UCSD-AML1 (cell line): ENCODE data around the gene METTL8.
"Not testable (repeated sequence)": the region's sequence is repeated elsewhere in the genome, so short reads cannot be mapped to it uniquely, and the experiment has no call there.

Source experiments
- DNase-seq: peaks from one replicate; lab custom pipeline; 2025; ENCODE audit not compliant: unreplicated experiment; lab: John Stamatoyannopoulos, UW

METTL8 gene

DNA sequence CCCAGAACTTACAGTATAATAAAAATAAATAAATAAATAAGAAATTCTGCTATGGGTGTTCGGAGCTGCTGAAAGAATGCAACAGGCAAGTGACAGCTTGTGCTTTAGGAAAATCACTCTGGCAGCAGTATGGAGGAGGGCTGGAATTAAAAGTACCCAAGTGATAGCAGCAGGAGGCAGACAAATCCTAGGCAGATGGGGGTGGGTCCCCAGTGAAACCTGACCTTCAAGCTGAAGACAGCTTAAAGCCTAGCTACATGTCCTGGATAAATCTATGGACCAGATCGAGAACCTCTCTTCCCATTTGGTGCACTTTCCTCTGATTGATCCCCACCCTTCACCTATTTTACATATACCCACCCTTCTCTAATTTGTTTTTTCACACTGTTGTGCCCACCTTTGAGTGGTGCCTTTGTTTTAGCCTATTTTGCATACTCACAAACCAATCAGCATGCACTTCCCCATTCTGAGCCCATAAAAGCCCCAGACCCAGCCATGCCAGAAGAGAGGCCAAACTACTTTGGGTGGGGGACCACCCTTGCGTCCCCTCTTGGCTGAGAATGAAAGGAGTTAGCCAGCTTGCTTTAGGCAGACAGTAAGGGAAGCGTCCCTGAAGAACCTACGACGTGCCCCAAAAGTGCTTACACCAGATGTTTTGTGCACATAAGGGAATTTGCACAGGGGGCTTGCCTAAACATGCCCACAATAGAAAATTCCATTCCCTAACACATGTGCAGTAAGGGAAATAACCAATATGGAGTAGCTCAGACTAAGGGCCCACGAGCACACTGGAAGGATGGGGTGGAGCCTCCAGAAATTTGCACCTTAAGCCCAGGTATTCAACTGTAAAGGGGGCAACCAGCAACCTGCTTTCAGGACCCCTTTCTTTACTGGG is 3.0 kb downstream of the METTL8 start:
- DNase-seq: no peak

DNA sequence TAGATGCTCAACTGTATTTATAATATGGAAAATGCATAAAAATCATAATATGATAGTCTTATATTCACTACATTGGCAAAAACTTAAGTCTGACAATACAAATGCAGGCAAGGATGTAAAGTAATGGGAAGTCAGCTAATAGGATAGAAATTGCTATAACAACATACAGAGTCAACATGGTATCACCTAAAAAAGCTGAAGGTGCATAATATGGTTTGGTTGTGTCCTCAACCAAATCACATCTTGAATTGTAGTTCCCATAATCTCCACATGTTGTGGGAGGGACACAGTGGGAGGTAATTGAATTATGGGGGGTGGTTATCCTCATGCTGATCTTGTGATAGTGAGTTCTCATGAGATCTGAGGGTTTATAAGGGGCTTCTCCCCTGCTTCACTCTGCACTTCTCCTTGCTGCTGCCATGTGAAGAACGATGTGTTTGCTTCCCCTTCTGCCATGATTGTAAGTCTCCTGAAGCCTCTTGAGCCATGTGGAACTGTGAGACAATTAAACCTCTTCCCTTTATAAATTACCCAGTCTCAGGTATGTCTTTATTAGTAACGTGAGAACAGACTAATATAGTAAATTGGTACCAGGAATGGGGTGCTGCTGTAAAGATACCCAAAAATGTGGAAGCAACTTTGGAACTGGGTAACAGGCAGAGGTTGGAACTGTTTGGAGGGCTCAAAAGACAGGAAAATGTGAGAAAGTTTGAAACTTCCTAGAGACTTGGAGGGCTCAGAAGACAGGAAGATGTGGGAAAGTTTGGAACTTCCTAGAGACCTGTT is 10.9 kb downstream of the METTL8 start:
- DNase-seq: not testable (repeated sequence)

DNA sequence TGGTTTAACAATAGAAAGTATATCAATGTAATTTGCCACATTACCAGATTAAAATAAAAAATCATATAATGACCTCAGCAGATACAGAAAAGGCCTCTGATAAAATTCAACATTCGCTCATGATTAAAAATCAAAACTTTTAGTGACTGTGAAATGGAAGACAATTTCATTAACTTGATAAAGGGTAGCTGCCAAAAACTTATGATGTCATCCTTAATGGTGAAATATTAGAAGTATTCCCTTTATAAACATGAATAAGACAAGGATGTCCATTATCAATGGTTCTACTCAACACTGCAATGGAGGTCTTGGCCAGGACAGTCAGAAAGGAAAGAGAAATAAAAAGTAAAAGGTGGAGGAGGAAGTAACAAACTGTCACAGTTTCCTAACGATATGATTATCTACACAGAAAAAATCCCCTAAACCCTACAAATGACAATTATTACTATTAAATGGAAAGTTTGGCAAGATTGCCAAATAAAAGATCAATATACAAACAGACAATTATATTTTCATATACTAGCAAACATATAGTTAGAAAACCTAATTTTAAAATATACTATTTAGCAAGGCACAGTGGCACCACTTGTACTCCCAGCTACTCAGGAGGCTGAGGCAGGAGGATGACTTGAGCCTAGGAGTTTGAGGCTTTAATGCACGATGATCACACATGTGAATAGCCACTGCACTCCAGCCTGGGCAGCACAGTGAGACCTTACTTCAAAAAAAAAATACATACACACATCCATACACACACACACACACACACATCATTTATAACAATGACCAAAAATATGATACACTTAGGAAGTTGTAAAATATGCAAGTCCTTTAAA is 12.8 kb downstream of the METTL8 start:
- DNase-seq: no peak

DNA sequence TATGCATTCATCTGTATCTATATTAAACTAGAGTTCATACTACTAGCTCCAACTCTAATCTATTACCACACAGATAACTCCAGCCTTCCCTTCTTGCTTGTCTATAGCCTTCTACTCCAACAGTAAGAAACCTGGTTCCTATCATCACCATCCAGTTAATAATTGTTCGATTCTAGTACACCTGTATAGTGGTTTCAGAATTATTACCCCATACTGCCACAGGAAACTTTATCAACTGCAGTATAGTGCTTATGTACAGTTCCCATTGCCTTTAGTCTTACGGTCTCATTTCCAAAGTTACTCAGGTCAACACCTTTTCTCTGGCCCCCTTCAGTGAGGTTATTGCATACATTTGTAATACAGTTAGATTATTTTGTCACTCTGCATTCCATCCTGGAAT is 14.5 kb downstream of the METTL8 start:
- no peak for DNase-seq

DNA sequence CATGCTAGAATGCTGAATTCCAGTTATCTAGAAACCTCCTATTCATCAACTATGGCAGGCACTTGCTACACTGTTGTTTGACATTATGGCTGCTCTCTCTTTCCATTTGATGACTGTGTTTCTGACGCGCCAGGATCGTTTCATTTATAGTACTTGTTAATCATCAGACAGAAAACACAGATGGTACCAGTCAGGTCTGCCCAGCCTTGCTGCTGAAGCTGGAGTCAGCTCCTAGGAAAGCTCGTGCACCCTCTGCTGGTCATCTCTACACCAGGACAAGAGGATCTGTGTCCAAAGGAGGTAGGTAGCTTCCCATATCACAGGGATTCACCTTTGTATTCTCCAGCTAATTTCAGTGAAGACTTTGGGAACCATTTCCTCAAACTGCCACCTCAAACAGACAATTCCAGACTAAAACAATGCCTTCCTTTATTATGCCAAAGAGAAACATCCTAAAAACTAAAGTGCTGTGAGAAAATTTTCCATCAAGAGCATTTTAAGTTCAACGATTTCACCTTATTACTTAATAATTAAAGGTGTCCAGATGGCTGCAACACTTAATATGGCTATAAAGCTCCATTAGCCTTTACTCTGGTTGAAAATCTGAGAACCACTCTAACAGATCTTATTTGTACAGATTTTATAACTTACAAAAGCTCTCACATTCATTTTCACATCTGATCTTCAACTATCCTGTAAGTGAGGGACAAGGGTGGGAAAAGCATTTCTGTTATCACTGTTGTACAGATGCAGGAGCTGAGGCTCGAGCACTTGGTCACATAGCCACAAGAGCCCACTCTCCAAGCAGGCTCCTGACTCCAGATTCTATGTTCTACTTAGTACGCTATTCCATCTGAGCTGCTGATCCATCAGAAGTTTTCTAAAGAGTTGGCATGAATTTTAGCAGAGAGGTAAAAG is 17.5 kb downstream of the METTL8 start:
- peak; percentile 68 for DNase-seq

DNA sequence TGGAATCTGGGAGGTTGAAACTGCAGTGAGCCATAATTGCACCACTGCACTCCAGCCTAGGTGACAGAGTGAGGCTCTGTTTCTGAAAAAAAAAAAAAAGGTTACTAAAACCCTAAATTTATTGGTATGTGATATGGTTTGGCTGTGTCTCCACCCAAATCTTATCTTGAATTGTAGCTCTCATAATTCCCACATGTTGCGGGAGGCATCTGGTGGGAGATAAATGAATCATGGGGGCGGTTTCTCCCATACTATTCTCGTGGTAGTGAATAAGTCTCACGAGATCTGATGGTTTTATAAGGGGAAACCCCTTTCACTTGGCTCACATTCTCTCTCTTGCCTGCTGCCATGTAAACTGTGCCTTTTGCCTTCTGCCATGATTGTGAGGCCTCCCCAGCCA is 19.1 kb downstream of the METTL8 start:
- not testable (repeated sequence) for DNase-seq

DNA sequence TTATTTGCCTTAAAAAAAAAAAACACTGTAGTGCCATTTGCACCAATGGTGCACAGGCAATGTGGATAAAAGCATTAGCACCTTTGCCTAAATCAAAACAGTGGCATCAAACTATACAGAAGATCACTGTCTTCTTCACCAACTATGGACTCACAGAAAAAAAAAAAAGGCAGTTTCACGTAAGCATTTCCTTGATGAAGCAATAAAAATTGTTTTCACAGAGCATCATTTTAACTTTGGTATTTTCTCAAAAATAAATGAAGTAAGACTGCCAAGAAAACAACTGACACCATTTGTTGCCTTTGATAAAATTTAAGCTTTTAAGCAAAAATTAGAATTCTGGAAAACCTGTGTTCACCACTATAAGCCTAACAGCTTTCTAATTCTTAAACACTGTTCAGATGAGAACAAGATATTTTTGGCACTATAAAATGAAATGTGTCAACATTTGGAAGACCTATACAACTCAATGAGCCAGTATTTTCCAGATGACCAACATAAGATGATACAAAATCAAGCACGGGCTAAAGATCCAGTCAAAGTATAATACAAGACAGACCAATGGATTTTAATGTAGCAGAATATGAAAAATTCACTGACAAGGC is 21.1 kb downstream of the METTL8 start:
- DNase-seq: no peak

DNA sequence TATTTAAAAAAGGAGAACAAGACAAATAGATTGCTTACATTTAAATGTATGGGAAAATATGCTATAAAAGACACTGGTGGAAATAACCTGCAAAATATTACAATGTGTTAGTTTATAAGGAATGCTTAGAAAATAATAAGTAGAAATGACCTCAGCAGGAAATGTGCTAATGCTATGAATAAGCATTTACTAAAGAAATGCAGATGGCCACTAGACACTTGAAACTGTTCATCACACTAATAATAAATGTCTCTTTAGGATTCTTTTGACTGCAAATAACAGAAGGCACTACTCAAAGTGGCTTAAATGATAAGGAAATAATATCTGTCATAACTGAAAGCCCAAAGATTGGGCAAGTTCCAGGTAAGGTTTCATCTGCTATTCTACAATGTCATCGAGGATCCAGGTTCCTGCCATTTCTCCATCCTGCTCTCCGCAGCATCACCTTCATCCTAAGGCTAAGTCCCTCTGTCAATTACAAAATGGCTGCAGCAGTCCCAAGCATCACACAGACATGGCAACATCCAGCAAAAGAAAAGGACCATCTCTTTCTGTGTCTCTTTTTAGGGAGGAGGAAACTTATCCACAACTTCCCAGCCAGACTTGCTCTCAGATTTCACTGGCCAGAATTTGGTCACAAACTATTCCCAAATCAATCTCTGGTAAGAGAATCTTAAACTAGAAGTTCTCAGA is 21.9 kb downstream of the METTL8 start:
- DNase-seq: no peak

DNA sequence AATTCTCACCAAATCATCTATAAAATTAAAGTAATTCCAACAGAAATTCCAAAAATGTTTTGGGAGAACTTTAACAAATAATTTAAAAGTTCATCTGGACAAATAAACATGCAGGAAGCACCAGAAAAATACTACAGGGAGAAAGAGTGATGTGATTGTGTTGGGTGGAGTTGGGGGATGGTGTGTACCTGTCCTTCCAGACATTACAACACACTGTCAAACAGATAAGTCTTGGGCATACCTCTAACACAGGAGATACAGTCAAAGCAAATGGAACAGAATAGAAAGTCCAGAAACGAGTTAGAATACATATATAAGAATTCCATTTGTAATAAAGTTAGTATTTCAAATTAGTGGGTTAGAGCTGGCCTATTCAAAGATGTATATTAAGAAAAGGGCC is 22.6 kb downstream of the METTL8 start:
- DNase-seq: no peak

DNA sequence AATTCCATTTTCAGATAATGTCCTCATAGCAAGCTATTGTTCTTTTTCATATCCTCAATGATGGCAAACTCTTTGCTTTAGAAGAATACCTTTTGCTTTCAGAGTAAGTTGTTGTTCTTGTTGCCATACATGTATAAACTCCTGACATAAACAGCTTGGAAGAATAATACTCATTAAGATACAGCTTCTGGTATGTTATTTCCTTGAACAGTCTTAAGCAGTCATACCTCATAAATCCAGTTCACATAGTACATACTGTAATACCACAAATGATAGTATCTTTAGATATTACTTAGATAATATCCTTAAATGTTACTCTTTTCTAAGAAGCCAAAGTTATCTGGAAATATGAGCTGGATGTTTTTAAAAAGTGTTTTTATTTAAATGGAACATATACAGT is 23.2 kb downstream of the METTL8 start:
- DNase-seq: no peak

DNA sequence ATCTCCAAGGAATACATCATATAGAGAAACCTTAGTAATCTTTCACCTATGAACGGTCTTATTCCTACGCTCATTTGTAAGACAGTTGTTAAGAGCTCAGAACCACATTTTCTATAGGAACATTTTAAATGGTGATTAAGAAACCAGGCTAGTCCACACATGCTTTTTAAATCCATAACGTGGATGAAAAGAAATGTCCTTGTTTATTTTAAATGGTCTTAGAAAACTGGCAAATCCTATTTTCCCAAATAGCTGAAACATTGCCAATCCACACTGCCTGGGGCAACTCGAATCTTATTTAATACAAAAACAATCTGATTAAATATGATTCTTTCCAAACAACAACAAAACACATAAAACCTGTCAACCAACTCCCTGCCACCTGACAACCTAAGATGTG is 23.7 kb downstream of the METTL8 start:
- DNase-seq: no peak

DNA sequence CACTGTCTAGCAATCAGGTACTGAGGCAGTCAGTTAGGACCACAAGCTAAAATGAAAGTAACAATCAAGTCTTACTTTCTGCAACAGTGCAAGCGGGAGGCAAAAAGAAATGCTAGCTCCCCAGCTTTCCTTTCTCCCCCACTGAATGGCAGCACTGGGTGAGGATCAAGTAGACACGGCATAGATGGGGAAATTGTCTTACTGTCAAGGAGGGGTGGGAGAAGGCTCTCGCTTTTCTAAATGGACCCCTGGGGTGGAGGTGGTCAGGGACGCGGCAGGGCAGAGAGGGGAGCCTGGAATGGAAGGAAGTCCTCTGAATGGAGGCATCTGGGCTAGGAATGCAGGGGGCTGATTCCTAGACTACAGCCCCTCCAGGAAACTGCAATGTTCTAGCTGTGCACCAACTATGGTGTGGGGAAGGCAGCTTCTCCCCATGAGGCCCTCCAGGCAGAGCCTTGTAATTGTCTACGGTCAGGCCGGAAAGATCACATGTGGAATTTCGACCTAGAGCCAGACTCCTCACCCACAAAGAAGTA is 24.3 kb downstream of the METTL8 start:
- DNase-seq: no peak

DNA sequence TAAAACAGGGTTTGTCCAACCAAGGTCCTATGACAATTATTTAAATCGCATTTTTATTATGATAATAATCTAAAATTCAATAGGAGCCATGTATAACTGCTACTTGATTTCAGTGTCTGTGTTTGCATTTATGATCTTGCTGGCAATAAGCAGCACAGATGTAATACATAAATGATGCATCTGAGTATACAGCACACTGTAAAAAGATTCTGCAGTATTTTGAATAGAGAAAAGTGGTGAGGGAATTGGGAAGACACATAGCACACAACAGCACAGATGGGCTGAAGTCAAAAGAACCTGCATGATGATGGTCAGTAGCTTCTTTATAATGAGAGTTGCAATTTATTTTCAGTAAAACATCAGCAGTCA is 26.1 kb downstream of the METTL8 start:
- no peak for DNase-seq

DNA sequence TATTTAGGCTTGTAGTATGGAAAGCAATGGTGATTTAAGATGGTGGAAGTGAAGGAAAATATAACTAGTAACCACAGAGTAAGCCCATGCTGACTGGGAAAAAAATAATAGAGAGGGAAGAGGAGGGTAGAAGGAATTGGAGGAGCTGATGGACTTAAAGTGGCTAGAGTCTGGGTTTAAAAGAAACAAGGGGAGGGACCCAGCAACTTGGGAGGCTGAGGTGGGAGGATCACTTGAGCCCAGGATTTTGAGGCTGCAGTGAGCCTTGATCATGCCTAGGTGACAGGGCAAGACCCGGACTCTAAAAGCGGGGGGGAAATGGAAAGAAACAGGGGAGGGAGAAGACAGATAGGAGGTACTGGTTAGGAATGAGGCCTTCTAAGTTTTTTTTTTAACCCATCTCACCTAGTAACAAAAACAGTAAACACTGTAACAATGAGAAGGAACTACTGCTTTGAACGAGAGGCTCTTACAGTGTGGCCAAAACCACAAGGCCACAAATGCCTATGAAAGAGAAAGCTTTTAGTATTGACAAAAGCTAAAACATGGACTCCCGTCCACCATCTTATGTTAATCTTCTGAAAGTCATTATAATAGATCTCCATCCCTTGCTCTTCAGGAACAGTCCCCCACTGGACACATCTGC is 26.6 kb downstream of the METTL8 start:
- no peak for DNase-seq

DNA sequence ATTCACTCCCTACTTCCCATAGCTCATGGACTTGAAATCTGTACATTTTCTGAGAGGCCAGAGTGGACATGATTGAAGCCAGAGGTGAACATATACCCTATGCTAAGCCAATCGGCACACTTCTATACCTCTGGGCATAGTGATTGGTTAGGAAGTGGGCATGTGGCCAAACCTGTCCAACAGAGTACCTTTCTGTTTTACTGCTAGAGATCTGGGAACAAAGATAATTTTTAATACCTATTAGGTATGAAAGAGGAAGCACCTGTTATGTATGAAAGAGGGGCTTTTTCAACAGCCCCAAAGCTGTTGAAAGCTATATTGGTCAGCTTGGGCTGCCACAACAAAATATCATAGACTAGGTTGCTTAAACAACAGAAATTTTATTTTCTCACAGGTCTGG is 27.7 kb downstream of the METTL8 start:
- DNase-seq: no peak

DNA sequence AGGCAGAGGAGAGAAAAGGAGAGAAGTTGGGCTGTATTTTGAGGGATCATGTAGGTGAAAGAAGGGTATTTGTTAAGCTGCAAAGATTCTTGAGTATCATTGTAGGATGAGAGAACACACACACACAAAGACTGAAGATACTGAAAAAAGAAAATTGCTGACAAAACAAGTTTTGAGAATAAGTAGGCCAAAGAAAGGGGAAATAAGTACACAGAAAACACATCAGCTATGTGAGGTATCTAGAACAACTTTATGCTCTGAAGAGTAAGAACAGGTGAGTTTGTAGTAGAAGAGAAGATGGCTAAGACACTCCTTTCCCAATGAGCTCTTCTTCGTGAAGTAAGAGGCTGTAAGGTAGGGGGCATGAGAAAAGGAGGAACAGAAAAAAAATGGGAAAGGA is 28.2 kb downstream of the METTL8 start:
- DNase-seq: no peak

DNA sequence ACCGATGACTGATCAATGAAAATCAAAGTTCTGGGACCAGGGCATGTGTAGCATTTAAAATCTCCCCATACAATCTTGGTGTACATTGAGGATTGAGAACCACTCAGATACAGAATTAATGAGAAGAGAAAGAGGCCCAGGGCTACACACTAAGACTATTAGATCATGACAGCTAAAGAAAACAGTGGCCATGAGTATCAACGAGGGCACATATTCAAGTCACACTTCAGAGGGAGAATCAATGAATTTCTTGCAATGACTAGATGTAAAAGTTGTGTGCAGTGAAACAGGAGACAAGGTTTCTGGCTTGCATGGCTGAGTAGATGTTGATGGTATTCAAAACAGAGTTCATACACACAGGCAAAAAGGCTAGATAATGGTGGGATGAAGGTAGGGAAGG is 29.1 kb downstream of the METTL8 start:
- DNase-seq: no peak

DNA sequence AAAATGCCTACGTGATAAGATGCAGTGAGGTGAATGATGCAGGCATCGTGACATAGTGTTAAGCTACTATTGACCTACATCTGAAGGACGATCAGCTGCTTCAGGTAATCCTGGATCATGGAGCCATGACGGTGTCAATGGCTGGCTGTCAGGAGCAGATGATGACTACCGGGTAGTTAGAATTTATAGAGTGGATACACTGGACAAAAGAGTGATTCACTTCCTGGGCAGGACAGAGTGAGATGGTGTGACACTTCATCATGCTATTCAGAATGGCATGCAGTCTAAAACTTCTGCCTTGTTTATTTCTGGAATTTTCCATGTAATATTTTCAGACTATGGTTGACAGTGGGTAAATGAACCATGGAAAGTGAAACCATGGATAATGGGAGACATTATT is 29.5 kb downstream of the METTL8 start:
- DNase-seq: no peak
